HPDE6-E6E7 (cell line): Measurements from ENCODE around the gene PRR30.

Experiments
- DNase-seq: peaks from one replicate; pipeline ENCODE4 v3.0.0; 2011; ENCODE audit warnings: missing footprints; ENCODE audit errors: extremely low spot score

The PRR30 gene

GRCh38 chr2:27154488-27154887 is 15.3 kb upstream of the PRR30 start:
- DNase-seq: no peak

DNA sequence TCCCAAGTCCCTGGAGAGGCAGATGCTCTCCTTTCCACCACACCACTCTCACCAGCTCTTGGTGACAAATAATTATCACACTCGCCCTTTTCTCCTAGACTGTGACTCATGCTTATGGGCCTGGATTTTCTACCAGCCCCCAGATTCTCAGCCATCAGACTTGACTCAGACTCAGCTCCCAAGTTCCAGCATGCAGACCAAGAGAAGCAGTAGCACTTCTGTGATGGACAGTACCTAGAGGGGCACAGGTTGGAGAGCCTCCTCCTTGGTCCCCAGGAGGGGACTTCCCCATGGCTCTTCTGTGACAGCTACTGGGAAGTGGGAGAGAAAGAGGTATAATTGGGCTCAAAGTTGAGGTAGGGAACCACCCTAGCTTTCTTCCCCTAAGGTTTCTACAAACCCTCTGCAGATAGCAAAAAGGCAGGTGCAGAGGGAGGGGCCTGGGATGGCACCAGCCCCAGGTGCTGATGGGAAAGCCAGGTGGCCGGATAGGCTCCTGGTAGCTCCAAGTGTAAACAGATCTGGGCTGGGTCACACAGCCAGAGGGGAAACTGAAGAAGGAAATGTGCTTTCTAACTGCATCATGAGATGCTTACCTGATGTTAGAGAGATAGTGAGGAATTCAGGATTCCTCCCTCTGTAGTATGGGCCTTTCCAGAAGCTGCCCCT is 13.7 kb upstream of the PRR30 start:
- DNase-seq: peak; percentile 20

DNA sequence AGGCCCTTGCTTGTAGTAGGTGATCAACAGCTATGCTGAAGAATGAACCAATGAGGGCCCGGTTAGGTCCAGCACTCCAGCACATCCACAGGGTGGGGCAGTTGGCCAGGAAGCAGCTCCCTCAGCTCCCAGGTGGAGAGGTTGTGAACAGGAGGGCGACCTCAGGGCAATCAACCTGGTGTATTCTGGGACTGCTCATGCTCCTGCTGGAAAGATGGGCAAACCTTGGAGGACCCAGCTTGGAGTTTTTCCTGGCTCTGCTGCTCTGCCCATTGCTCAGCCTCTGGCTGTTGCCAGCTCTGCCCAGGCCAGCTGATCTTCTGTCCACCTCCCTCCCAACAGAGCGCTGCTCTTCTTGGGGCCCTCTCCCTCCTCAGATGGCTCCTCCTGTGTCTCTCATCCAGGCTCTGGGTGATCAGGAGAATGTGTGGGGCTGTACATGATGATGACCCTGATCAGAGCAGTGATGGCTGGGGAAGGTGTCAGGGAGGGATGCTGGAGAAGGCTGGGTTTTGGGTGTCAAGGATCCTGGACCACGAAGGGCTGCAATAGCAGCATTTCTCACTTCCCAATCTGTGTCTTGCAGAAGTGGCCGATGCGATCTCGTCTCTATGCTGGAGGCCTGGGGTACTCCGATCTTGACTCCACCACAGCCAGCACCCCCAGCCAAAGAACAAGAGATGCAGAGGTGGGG is 13.0 kb upstream of the PRR30 start:
- DNase-seq: no peak

DNA sequence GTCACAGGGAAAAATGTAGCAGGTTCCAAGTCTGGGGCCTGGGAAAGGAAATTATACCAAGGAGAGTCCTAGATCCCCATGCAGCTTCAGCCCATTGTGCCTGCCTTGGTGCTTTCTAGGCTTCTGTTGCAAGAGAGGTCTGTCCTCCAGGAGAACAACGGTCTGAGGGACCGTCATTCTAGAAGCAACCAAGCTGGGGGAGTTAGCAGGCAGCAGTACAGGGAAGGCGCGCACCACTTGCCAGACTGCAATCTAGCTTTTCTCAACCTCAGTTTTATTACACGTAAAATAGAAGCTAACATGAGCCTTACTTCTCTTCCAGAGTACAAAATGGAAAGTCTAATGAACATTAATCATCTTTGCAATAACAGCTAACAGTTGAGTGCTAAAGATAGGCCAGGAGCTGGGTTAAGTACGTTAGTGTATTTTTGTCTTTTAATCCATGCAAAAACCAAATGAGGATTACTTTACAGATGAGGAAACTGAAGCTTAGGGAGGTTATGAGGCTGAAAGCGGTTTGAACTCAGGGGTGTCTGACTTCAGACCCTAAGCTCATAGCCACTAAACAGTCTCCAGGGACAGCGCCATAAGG is 11.5 kb upstream of the PRR30 start:
- DNase-seq: no peak

GRCh38 chr2:27149570-27150405 is 10.6 kb upstream of the PRR30 start:
- no peak for DNase-seq

GRCh38 chr2:27148801-27149439 is 9.7 kb upstream of the PRR30 start, which contains the start of gene TCF23:
Gene TCF23 (plus strand): TSS chr2:27149004. CDS start chr2:27149134, 130 bp downstream.
- no peak for DNase-seq

DNA sequence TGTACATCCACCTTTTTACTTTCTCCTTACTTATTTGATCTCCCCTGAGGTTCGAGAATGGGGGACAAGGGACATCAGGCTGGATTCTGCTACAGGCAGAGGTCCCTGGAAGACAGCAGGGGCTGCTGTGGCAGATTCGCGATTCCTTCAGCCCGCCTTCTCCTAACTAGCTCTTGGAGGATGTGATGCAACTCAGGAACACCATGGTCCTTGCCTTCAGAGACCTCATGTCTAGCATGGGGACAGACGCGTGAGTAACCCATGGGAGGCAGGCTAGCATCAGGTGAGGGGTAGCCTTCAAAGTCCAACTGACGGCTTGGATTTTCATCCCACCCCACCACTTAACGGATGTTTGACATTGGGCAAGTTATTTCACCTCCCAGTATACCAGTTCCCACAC is 8.7 kb upstream of the PRR30 start:
- DNase-seq: no peak

DNA sequence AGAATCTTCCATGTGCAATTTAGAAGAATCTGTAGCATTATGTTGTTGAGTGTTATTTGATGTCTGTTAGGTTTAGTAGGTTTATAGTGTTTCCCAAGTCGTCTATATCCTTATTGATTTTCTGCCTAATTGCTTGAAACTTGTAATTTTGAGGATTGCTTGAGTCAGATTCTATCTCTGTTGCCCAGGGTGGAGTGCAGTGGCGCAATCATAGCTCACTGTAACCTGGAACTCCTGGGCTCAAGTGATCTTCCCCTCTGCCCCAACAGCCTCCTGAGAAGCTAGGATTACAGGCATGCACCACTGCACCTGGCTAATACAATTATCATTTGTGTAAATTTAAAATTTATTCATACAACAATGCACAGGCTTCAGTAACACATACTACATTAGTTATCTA is 6.5 kb upstream of the PRR30 start:
- no peak for DNase-seq

GRCh38 chr2:27143285-27143684 is 4.1 kb upstream of the PRR30 start:
- DNase-seq: no peak

GRCh38 chr2:27138111-27138510 is 1.1 kb downstream of the PRR30 start:
- no peak for DNase-seq

DNA sequence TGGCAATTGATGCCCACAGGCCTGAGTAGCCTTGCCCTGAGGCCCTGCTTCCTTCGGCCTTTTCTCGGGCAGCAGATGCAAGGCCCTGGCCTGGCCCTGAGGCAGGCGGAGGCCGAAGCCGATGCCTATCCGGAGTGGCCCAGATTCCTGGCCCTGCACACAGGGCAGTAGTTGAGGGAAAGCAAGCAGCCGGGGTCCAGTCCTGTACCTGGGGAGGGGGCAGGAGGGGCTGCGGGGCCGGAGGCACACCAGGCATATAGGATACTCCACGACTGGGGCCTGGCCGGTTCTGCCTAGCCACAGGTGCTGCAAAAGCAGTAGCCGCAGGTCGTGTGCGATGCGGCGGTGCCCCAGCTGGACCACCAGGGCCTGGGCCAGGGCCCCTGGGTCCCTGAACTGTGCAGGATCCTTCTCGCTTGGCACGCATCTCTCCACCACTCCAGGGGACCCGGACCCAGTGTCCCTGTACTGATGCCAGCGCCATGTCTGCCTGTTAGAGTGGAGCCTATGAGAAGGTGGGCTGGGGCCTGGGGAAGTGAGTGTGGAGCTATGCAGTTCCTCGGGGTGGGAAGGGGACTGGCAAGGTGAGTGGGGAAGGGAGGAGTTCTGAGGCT is 1.8 kb downstream of the PRR30 start:
- no peak for DNase-seq

GRCh38 chr2:27136751-27137150 is 2.5 kb downstream of the PRR30 start:
- no peak for DNase-seq

GRCh38 chr2:27135478-27135955 is 3.7 kb downstream of the PRR30 start:
- DNase-seq: no peak

DNA sequence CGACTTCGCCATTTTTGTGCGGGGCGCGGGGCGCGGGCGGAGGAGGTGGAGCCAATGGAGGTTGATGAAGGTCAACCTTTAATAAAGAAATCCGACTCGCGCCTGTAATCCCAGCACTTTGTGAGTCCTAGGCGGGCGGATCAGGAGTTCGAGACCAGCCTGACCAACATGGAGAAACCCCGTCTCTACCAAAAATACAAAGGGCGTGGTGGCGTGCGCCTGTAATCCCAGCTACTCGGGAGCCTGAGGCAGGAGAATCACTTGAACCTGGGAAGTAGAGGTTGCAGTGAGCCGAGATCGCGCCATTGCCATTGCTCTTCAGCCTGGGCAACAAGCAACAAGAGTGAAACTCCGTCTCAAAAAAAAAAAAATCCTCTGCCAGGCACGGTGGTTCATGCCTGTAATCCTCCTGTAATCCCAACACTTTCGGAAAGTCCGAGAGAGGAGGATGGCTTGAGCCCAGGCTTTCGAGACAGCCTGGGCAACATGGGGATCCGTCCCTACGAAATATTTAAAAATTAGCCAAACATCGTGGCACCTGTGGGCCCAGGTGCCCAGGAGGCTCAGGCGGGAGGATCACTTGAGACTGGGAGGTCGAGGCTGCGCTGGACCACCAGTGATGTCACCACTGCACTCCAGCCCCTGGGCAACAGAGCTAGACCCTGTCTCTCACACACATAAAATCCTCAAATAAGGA is 4.3 kb downstream of the PRR30 start:
- no peak for DNase-seq

DNA sequence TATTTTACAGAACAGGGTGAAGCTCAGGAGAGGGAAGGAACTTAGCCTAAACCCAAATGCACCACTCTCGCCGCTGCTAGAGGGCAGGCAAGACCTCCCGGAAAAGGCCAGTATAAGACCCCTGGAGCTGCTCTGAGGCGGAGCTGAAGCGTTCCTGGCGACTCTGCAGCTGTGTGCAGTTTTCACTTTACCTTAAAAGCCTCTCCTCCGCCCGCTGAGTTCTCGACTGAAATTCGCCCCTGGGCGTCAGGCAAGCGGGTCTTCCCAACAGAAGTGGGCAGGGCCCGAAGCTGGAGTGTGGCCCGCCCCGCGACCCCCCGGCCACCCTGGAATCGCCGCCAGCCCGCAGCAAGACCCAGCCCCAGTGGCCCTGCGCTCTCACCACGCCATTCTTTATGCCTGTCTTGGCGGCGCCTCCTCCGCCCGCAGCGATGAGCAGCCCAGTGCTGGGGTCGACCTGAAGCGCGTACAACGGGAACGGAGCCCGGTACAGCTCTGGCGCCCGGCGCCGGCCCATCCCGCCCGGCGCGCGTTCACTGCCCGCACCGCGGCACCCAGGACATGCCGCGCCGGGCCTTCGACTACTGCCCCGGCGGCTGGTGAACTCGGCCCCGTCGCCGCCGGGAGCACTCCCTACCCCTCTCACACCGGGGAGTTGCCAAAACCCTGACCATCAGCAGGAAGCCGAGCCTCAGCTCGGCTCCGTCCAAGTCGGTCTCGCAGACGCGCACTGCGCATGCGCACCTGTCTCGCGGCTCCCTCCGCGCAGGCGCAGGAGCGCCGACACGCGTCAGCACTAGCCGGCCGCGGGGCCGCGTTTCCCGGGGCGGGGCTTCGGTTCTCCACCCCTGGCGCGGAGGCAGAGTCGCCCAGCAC is 5.1 kb downstream of the PRR30 start, which contains the start of gene PREB:
TSS of gene PREB (minus strand) at position 732 of the 876 bp plus-strand sequence. CDS start at position 517, 215 bp downstream.
- peak; percentile 99 for DNase-seq

GRCh38 chr2:27133195-27133875 is 5.9 kb downstream of the PRR30 start:
- DNase-seq: no peak

DNA sequence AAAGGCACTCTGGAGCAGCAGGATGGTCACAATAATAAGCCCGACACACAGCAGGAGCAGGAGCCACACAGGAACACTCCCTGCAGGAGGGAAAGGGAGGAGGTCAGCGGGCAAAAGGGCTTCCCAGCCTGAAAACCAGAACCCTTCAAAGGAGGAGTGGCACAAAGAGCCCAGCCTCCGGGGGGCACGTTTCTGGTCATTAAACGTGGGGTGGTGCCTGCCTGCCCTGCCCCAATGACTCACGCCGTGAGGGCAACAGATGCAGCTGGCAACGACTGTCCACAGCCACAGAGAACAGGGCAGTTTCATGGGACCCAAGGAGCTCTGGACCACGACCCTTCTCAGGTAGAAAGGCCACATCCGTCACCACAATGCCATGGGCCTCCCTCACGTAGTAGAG is 7.8 kb downstream of the PRR30 start:
- DNase-seq: no peak

- DNase-seq: no peak
Measured at GRCh38 chr2:27130396-27130795, 8.8 kb downstream of the PRR30 start.
